Tibial artery (tissue), 4 donors: ENCODE measurements around the gene SDK1.

Experiments
- DNase-seq, 2 donors: peaks; one replicate each; pipeline ENCODE4 v3.0.0-alpha.2; 2019
- H3K27ac ChIP-seq, 2 donors: fragments of 200-600 bp; sonication (generic) in 1 of 2; 1 replicate in 1 of 2; 2 replicates in 1 of 2; pipeline ENCODE4 v1.5.1; 2018 to 2019; ENCODE audit warnings: mild to moderate bottlenecking in 1 of 2
- H3K27me3 ChIP-seq, 2 donors: fragments of 200-600 bp; sonication (generic) in 1 of 2; one replicate each; pipeline versions ENCODE4 v1.5.1 to v1.6.0; 2016 to 2019
- H3K36me3 ChIP-seq, 3 donors: fragments of 200-600 bp; sonication (generic) in 2 of 3; one replicate each; pipeline ENCODE4 v1.5.1; 2016 to 2019; ENCODE audit warnings: mild to moderate bottlenecking in 2 of 3
- H3K4me1 ChIP-seq, 4 donors: fragments of 200-600 bp; sonication (generic) in 2 of 4; 1 replicate in 3 of 4; 2 replicates in 1 of 4; pipeline ENCODE4 v1.5.1; 2016 to 2019
- H3K4me3 ChIP-seq, 2 donors: fragments of 200-600 bp; sonication (generic) in 1 of 2; 1 replicate in 1 of 2; 2 replicates in 1 of 2; pipeline ENCODE4 v1.5.1; 2018 to 2019; ENCODE audit warnings: mild to moderate bottlenecking in 2 of 2
- H3K9me3 ChIP-seq, 3 donors: fragments of 200-600 bp; sonication (generic) in 1 of 3; one replicate each; pipeline ENCODE4 v1.5.1; 2016 to 2019
- intact Hi-C: fragments of 100-400 bp; cut with DNase I; formaldehyde crosslinking; loops from one replicate; pipeline ENCODE4 v1.15.0; 2023; ENCODE audit warnings: low total_unique reads
- TF ChIP-seq, protein P1 (sequence below), 2 experiments: fragments of 200-600 bp in 1 of 2; fragments of 450-650 bp in 1 of 2; IDR thresholded peaks; one replicate each; pipeline ENCODE4 v1.5.1; 2017 to 2019; ENCODE audit warnings: antibody characterized with exemption in 2 of 2, mild to moderate bottlenecking in 1 of 2, moderate library complexity in 1 of 2

The SDK1 gene

DNA sequence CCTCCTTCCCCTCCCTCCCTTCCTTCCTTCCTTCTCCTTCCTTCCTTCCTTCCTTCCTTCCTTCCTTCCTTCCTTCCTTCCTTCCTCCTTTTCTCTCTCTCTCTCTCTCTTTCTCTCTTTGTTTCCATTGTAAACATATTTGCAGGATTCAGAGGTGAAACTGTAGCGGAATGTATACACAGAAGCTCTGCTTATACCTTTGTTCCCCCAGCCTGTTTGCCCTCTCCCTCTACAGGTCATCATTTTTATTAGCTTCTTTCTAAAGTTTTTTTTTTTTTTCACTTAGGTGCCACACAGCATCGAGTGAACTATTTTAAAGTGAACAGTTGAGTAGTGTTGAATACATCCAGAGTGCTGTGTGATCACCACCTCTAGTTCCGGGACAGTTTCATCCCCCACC is 20.7 kb downstream of the SDK1 start:
- Histone ChIP-seq H3K27ac (no peak overlapping the region), H3K4me3 (no peak overlapping the region), H3K9me3 (no peaks in the 10 kb centered on the region), H3K27me3 (no peaks in the 10 kb centered on the region), H3K4me1 (peaks cover 0 to 24% (median 0%) of the 10 kb centered on the region in 4 donors), H3K36me3 (peaks cover 0 to 4% (median 0%) of the 10 kb centered on the region in 3 donors)
- intact Hi-C loops, result no loop called here
- TF ChIP-seq, protein P1, sequence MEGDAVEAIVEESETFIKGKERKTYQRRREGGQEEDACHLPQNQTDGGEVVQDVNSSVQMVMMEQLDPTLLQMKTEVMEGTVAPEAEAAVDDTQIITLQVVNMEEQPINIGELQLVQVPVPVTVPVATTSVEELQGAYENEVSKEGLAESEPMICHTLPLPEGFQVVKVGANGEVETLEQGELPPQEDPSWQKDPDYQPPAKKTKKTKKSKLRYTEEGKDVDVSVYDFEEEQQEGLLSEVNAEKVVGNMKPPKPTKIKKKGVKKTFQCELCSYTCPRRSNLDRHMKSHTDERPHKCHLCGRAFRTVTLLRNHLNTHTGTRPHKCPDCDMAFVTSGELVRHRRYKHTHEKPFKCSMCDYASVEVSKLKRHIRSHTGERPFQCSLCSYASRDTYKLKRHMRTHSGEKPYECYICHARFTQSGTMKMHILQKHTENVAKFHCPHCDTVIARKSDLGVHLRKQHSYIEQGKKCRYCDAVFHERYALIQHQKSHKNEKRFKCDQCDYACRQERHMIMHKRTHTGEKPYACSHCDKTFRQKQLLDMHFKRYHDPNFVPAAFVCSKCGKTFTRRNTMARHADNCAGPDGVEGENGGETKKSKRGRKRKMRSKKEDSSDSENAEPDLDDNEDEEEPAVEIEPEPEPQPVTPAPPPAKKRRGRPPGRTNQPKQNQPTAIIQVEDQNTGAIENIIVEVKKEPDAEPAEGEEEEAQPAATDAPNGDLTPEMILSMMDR (IDR thresholded peaks at IDR 0.05), result no peak
- no peak for DNase-seq

GRCh38 chr7:3326246-3326645 is 25.2 kb downstream of the SDK1 start:
- TF ChIP-seq, protein P1 (IDR thresholded peaks at IDR 0.05), result no peak

DNA sequence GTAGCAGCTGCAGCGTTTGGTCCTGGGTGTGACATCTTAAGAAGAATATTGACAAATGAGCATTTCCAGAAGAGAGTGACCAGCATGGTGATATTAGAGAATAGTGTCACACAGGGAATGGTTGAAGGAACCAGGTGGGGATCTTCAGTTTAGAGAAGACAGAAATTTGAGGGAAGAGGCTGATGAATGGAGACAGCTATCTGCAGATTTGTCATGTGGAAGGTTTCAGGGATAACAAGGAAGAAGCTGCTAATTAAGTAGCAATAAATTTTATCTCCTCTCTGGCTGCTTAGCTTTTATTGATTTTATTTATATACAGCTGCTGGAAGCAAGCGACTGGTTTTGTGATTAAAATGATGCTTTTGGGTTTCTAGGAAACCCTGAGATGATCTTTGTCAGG is 26.0 kb downstream of the SDK1 start:
- intact Hi-C loops, result no loop called here
- TF ChIP-seq, protein P1 (IDR thresholded peaks at IDR 0.05), result no peak
- DNase-seq, result no peak
- H3K27me3 ChIP-seq, result no peaks in the 10 kb centered on the region
- H3K9me3 ChIP-seq, result no peaks in the 10 kb centered on the region
- no peak overlapping the region for H3K27ac ChIP-seq
- peaks cover 0 to 18% (median 4%) of the 10 kb centered on the region in 4 donors for H3K4me1 ChIP-seq
- no peak overlapping the region for H3K4me3 ChIP-seq
- peaks cover 0 to 4% (median 0%) of the 10 kb centered on the region in 3 donors for H3K36me3 ChIP-seq

More at GRCh38 chr7:3326246-3326645, 25.2 kb downstream of the SDK1 start:
- peaks cover 0 to 21% (median 4%) of the 10 kb centered on the region in 4 donors for H3K4me1 ChIP-seq
- intact Hi-C loops, result no loop called here
- H3K9me3 ChIP-seq, result no peaks in the 10 kb centered on the region
- H3K27ac ChIP-seq, result no peak overlapping the region
- no peak overlapping the region for H3K4me3 ChIP-seq
- H3K27me3 ChIP-seq, result no peaks in the 10 kb centered on the region
- DNase-seq, result no peak
- peaks cover 0 to 4% (median 0%) of the 10 kb centered on the region in 3 donors for H3K36me3 ChIP-seq

DNA sequence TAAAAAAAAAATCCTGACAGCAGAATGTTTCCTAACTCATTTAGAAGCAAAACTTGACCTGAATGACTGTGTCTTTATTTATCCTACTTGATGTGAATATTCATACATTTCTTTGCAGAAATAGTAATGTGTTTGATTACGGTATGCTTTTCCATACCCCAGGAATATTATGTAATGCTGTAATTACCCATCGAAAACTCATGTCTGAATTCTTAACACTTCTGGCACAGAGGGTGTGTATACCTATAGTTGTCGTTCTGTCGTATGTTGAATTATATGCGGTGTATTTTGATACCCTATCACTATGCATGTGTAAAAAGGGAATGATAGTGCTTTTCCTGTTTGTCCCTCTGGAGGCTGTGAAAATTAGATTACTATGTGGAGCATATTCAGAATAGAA is 26.6 kb downstream of the SDK1 start:
- H3K4me3 ChIP-seq, result no peak overlapping the region

GRCh38 chr7:3332308-3332707 is 31.3 kb downstream of the SDK1 start:
- intact Hi-C loops, result no loop called here
- TF ChIP-seq, protein P1 (IDR thresholded peaks at IDR 0.05), result no peak

More for the DNA sequence above, 26.6 kb downstream of the SDK1 start:
- TF ChIP-seq, protein P1 (IDR thresholded peaks at IDR 0.05), result no peak
- intact Hi-C loops, result no loop called here
- Histone ChIP-seq H3K27me3 (no peaks in the 10 kb centered on the region), H3K4me1 (peaks cover 0 to 21% (median 4%) of the 10 kb centered on the region in 4 donors), H3K9me3 (no peaks in the 10 kb centered on the region), H3K27ac (no peak overlapping the region), H3K36me3 (peaks cover 0 to 4% (median 0%) of the 10 kb centered on the region in 3 donors)
- DNase-seq, result no peak

GRCh38 chr7:3333861-3334260 is 32.8 kb downstream of the SDK1 start:
- H3K27me3 ChIP-seq, result no peaks in the 10 kb centered on the region
- intact Hi-C loops, result no loop called here
- no peak overlapping the region for H3K27ac ChIP-seq
- TF ChIP-seq, protein P1 (IDR thresholded peaks at IDR 0.05), result no peak
- H3K4me3 ChIP-seq, result no peak overlapping the region
- H3K9me3 ChIP-seq, result no peaks in the 10 kb centered on the region
- DNase-seq, result no peak
- H3K4me1 ChIP-seq, result peaks cover 0 to 40% (median 0%) of the 10 kb centered on the region in 4 donors
- no peaks in the 10 kb centered on the region for H3K36me3 ChIP-seq

More at GRCh38 chr7:3332308-3332707, 31.3 kb downstream of the SDK1 start:
- H3K27me3 ChIP-seq, result no peaks in the 10 kb centered on the region
- no peak overlapping the region for H3K4me3 ChIP-seq
- no peaks in the 10 kb centered on the region for H3K9me3 ChIP-seq
- peaks cover 0 to 33% (median 3%) of the 10 kb centered on the region in 4 donors for H3K4me1 ChIP-seq
- no peaks in the 10 kb centered on the region for H3K36me3 ChIP-seq
- no peak for DNase-seq
- no peak overlapping the region for H3K27ac ChIP-seq
